ENCODE measurements around the gene F7. TPM values are rescaled to one million over a fixed set of nuclear protein-coding genes. Genes with fewer than 3 reads are reported as not detected.

Gene F7
- total and polyA plus RNA-seq, 9 of the 15 experiments (the other 6 are each of a cell fraction or from before 2014, with no cell fraction given), result not detected

- TF ChIP-seq CTBP1 (IDR thresholded peaks at IDR 0.05; ENCODE audit: borderline replicate concordance) (peak; percentile 58), LEF1 (IDR thresholded peaks at IDR 0.05) (0 out of 2 replicates have a peak, but pooled peaks have one; percentile 13), ZNF239 (CRISPR knock-in tag; IDR thresholded peaks at IDR 0.05) (peak; percentile 49; the same call in 1 of the 2 replicates), MTA3 (IDR thresholded peaks at IDR 0.05; ENCODE audit: borderline replicate concordance) (no peak), ZNF644 (tag; IDR thresholded peaks at IDR 0.05; ENCODE audit: low read depth) (peak; percentile 47; the same call in 1 of the 2 replicates), ELK3 (CRISPR knock-in tag; IDR thresholded peaks at IDR 0.05) (no peak), ZFX (CRISPR knock-in tag; IDR thresholded peaks at IDR 0.05) (no peak), MCM7 (IDR thresholded peaks at IDR 0.05) (no peak), POLR2A (conservative IDR thresholded peaks at IDR 0.05) (no peak), MCM3 (IDR thresholded peaks at IDR 0.05) (no peak)
- TF ChIP-seq, protein P1, sequence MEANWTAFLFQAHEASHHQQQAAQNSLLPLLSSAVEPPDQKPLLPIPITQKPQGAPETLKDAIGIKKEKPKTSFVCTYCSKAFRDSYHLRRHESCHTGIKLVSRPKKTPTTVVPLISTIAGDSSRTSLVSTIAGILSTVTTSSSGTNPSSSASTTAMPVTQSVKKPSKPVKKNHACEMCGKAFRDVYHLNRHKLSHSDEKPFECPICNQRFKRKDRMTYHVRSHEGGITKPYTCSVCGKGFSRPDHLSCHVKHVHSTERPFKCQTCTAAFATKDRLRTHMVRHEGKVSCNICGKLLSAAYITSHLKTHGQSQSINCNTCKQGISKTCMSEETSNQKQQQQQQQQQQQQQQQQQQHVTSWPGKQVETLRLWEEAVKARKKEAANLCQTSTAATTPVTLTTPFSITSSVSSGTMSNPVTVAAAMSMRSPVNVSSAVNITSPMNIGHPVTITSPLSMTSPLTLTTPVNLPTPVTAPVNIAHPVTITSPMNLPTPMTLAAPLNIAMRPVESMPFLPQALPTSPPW (CRISPR knock-in tag; IDR thresholded peaks at IDR 0.05), result peak; percentile 47; the same call in 1 of the 2 replicates
These were observed 33.4 kb downstream of the F7 start (continued) for GRCh38 chr13:113138792-113139551.
